Fibroblast of skin of back (primary cell): ENCODE measurements around the gene POLRMT.
"Not testable (repeated sequence)": the region's sequence is repeated elsewhere in the genome, so short reads cannot be mapped to it uniquely, and the experiment has no call there.

ENCODE experiments used
- DNase-seq: peaks from one replicate; pipeline ENCODE4 v3.0.0-alpha.2; 2013

Gene POLRMT

DNA sequence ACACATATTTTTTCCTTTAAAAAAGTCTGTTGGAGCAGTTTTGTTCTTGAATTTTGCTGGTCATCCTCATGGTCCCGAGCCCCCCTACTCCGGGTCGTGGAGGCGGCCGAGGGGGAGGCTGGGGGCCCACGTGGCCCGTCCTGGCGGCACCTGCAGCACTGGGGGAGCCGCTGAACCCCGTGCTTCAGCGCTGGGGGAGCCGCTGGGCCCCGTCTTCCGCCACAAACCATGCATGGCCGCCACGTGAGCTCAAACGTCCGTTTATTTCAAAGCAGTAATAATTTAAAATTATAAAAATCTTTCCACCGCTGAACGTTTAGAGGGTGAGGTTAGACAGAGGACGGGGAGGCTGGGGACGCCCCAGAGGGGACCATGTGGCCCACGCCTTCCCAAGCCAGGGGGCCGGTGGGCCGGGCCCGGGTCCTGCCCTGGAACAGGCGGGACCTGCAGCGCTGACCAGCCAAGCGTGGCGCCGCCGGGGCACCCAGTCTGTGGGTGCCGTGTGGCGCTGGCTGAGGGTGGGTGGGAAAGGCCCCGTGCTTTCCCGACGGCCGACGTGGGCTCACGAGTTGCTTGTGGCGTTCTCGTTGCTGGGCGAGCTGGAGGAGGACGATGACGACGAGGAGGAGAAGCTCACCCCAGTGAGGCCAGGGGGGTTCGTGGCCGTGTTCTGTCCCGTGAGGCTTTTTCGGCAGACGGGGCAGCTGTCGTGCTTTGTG lies 14.4 kb upstream of the POLRMT start:
- DNase-seq: no peak

DNA sequence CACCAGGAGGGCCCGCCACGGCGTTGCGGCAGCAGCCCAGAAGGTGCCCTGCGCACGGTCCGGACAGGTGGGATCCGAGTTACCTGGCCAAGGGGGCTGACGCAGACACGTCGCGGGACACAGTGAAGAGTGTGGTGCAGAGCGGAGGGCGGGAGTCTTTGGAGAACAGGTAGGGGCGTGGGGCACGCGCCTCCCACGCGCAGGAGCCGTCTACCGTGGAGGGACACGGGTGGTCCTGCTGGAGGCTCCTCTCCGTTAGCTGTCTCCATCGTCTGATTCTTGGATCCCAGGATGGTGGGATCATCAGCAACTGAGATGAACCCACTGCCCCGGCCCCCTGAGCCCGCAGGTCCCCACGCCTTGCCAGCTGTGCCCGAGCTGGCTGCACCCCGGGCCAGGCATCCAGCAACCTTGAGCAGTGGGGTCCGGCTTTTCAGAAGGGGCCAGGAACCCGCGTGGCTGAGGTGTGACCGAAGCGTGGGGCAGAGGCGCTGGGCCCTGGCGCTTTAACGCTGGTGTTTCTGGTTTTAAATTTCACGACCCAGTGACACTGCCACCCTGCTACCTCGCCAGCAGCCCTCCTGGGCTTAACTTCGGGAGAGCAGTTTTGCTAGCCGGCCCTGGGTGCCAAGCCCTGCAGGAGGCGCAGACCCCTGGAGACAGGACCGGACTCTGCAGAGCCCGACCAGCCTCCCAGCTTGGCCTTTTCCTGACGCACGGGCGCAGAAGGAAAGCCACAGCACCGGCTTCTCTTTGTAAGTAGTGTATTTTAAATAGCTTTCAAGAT lies 13.6 kb upstream of the POLRMT start:
- DNase-seq: no peak

DNA sequence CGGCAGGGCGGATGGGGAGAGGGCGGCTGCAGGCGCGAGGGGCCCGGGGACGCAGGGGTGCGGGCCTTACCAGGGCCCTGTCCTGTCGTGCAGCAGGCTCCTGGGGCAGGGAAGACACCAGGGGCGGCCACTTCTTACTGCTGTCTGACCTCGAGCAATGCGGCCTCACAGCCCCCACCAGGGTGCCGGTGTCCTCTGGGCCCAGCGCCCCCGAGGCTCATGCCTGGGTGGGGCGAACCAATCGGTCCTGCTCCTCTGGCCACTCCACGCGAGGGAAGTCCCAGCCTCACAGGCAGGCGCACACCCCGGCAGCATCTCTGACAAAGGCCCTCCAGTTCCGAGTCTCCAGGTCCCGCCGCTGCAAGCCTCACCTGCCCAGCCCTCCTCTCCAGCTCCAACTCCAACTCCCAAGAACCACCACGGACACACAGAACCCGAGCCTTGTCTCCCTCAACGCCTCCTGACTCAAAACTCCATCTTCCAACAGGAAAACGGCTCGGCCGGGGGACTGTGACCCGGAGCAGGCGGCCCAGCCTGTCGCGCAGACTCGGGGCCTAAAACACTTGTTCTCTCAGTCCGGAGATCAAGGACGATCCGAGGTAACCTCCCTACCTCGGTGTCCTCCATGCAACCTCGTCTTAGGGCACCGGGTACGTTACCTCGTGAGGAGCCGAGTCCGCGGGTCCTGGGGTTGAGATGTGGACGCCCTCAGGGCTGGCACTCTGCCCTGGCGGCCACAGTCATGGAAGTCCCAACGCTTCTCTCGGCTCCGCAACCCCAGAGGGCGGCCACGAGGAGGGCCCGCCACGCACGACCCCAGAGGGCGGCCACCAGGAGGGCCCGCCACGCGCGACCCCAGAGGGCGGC lies 12.8 kb upstream of the POLRMT start:
- DNase-seq: no peak

DNA sequence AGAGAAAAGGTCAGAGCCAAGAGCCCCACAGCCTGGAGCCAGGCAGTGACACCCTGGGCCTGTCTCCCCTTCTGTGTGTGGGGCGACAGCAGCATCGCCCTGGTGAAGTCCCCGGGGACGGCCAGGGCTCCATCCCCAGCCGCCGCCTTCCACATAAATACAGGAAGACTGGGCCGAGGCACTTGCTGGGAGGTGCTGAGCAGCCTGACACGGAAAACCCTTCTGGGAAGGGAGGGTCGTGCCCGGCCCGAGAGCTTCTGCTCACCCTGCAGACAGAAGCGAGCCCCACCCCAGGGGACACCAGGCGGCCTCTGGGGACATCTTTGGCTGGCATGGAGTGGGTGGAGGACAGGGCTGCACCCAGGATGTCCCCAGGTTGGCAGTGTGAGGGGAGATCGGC lies 11.5 kb upstream of the POLRMT start:
- DNase-seq: no peak

DNA sequence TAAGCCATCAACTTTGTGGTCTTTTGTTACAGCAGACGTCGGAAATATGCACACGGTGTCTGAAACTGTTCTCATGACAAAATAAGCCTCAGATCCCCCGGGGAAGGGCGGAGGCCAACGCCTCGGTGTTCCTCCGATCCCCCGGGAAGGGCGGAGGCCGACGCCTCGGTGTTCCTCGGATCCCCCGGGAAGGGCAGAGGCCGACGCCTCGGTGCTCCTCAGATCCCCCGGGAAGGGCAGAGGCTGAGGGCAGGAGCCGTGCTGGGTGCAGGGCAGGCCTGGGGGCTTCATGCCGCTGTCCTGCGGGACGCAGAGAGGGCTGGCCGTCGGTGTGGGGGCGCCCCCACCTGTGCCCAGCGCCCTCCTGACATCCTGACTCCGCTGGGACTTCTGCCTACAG lies 11.0 kb upstream of the POLRMT start:
- no peak for DNase-seq

DNA sequence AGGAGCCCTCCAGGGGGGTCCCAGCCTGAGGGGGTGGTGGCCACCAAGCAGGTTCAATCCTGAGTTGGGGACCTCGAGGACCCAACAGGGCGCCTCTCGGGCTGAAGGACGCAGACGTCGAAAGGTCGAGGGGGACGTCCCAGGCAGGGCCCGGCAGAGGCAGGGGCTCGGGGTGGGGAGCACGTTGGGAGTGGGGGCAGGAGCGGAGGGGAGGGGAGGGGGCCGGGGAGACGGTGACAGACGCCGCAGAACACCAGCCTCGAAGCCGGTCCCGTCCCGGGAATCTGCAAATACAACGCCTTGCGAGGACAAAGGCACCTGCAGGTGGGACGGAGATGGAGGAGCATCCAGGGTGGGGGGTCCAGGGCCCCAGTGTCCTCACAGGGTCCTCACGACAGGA lies 10.4 kb upstream of the POLRMT start:
- no peak for DNase-seq

DNA sequence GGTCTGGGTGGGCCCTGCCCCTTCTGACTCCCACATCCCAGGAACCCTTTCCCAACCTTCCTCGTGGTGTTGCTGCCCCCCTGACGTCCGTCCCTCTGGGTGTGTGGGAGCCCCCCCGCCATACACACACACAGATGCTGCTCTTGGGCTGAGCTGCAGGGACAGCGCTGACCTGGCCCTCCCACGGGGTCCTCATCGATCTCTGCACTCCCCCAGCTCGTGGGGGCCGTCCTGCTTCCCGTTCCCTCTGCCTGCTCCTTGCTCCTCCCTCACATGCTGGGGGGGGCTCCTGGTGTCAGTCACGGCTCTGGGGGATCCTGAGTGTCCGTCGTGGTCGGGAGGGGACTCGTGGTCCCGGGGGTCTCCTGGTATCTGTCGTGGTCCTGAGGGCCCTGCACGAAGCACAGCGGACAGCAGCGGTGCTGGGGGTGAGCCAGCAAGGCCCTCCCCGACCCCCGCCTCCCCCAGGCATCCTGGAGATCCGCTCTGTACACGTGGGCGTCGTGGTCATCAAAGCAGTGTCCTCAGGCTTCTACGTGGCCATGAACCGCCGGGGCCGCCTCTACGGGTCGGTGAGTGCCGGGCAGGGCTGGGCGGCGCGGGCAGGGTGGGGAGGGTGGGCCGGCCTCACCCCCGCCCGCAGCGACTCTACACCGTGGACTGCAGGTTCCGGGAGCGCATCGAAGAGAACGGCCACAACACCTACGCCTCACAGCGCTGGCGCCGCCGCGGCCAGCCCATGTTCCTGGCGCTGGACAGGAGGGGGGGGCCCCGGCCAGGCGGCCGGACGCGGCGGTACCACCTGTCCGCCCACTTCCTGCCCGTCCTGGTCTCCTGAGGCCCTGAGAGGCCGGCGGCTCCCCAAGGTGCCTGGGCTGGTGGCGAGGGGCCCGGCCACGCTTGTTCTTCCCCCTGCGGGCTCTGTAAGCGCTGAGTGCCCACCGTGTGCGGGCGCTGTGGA lies 9.7 kb upstream of the POLRMT start:
- no peak for DNase-seq

DNA sequence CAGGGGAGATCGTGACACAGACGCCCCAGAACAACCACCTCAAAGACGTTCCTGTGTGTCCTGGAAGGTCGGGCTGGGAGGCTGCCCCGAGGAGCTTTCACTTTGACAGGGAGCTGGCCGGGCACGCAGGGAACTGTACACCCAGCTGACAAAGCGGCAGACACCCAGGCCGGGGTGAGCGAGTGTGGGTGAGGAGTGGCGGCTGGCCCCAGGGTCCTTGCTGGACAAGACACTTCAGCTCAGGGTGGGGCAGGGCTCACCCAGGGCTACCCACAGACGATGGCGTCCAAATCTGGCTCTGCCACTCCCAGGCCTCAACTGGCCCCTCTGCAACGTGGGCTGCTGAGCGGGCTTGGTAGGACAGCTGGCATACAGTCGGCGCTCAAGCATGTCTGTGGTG lies 8.4 kb upstream of the POLRMT start:
- no peak for DNase-seq

DNA sequence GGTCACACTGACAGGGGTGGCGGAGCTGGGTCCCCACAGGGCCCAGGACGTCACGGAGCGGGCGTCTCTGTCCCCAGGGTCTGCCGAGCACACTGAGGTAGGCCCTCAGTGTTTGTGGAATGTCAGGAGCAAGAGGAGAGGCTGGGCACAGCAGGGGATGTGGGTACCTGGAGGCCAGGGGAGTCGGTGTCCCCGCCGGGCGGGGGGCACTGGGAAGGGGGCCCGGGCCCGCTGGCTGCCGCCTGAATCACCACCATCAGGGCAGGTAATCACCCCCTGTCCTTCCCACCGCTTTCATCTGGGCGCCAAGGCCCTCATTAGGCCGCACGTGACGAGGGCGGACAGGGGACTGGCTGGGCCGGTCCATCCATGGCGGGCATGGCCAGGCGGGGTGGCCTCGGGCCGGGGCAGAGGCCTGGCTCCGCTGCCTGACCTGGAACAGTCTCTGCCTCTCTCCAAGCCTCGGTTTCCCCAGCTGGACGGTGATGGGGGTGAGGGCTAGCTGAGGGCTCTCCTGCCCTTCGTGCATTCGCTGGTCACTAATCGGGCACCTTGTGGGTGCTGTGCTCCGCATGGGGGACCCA lies 7.4 kb upstream of the POLRMT start:
- no peak for DNase-seq

DNA sequence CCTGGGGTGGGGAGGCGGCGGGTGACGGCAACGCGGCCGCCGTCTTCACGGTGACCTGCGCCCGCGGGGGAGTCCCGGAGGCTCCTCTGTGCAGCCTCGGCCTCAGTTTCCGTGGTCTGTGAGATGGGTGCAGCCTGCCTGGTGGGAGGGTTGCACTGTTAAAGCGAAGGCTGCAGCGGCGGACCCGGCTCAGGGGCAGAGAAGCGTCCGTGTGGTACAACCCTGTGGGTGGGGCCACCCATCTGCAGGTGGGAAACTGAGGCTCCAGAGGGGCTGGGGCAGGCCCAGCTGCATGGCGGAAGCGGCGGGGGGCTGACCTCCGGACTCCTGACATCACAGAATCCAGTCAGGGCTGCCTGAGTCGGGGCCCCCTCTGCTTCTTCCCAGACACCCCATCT lies 6.8 kb upstream of the POLRMT start:
- DNase-seq: no peak

DNA sequence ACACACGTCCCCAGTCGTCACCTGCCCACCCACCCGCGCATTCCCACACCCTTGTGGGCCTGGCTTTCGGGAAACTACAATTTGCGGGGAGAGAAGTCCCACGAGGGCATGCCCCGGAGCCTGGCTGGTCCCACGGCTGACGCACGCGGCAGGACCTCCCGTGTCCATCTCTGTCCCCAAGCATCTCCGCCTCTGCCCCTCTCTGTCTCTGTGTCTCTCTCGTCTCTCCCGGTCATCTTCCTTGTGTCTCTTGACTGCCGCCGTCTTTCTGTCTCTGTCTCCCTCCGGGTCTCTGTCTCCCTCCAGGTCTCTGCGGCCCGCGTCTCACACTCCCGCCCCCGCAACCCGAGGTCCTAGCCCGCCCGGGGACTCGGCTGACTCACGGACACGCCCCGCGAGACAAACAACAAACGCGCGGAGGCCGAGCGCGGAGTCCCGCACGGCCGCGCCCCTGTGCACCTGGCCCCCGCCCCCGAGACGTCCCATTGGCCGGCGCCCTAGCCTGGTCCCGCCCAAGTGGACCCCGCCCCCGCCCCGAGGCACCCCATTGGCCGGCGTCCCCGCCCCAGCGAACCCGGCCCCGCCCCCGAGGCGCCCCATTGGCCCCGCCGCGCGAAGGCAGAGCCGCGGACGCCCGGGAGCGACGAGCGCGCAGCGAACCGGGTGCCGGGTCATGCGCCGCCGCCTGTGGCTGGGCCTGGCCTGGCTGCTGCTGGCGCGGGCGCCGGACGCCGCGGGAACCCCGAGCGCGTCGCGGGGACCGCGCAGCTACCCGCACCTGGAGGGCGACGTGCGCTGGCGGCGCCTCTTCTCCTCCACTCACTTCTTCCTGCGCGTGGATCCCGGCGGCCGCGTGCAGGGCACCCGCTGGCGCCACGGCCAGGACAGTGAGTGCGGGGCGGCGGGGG lies 6.2 kb upstream of the POLRMT start, which contains the start of gene FGF22:
Gene FGF22 (plus strand): TSS at position 627 of the 908 bp plus-strand sequence. CDS start 47 bp downstream, at position 674.
- peak; percentile 85 for DNase-seq

DNA sequence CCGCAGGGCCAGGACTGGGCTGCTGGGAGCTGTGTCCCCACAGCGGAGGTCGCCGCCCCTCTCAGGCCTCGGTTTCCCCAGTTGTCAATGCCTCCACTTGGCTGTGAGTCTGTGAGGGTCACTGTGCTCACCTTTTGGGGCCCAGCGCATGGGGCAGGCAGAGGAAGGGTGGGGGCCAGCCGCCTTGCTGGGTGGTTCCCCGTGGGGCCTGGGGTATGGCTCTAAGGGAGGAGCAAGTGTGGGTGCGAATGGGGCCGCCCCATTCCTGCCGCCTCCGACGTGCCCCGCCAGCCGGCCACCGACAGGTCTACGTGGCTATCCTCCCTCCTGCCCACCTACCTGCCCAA lies 5.5 kb upstream of the POLRMT start:
- DNase-seq: no peak

DNA sequence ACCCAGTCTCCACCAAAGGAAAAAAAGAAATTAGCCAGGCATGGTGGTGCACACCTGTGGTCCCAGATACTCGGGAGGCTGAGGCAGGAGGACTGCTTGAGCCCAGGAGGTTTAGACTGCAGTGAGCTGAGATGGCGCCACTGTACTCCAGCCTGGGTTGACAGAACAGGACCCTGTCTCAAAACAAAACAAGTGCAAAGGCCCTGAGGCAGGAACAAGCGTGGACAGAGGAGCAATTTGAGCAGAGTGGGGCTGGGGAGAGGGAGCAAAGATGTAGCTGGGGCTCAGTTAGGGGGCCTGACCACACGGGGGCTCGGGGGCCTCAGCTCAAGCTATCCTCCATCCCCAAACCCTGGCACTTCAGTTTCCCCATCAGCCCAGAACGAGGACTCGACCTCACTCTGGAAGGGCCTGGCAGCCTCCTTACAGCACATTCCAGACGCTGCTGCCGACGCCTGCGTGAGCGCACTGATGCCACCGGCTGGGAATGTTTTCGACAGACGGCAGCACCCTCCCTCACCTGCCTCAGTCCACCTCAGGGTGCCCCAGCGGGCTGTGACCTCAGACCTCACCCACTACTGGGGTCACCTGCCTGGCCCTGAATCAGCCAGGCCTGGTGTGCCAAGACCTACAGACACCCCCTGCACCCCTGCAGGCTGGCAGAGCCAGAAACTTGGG lies 1.8 kb upstream of the POLRMT start:
- DNase-seq: no peak

DNA sequence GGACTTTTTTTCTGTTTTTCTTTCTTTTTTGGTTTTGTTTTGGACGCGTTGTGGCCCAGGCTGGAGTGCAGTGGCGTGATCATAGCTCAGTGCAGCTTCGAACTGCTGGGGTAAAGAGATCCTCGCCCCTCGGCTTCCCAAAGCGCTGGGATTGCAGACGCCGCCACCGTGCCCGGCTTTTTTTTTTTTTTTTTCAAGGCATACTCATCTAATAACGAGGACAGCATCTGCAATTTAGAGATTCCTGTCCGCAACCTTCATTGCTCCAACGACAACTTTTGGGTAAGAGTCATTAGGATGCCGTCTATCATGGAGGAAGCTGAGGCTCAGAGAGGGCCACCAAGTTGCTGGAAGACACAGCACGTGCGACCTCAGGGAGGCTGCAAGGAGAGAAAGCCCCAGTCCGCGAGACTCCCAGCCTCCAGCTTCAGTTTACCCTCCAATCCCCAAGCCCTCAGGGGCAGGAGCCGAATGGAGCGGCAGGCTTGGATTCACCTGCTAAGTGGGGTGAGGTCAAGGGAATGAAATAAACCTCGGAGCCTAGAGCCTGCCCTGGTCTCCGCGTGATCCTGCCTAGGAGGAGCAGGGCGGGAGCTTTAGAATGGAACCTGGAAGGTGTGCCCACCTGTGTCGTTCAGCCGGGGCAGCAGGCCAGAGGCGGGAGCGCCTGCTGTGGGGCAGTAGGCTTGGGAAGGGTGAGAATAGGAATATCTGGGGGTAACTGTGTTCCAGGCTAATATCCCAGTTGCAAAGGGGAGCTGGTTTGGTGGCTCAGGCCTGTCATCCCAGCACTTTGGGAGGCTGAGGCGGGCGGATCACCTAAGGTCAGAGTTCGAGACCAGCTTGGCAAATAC lies 676 bp upstream of the POLRMT start:
- no peak for DNase-seq

DNA sequence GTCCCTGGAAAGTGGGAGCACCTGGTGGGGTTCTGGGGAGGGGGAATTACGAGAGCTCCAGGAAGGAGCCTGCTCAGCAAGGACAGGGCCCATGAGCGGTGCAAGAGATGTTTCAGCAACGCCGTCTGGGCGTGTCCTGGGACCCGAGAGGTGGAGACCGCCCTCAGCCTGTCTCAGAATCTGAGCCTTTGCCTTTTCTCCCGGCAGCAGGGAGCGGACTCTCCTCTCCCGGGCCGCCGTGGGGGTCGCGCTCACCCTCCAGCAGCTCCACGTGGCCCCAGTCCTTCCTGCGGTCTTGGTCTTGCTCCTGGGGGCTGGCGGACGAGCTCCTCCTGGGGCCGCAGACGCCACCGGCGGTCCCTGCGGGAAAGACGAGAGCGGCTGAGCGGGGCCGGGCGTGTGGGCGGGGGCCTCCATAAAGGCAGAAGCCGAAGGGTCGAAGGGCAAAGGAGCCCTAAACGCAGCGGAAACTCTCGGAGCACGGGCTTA lies 714 bp downstream of the POLRMT start:
- DNase-seq: peak; percentile 59

DNA sequence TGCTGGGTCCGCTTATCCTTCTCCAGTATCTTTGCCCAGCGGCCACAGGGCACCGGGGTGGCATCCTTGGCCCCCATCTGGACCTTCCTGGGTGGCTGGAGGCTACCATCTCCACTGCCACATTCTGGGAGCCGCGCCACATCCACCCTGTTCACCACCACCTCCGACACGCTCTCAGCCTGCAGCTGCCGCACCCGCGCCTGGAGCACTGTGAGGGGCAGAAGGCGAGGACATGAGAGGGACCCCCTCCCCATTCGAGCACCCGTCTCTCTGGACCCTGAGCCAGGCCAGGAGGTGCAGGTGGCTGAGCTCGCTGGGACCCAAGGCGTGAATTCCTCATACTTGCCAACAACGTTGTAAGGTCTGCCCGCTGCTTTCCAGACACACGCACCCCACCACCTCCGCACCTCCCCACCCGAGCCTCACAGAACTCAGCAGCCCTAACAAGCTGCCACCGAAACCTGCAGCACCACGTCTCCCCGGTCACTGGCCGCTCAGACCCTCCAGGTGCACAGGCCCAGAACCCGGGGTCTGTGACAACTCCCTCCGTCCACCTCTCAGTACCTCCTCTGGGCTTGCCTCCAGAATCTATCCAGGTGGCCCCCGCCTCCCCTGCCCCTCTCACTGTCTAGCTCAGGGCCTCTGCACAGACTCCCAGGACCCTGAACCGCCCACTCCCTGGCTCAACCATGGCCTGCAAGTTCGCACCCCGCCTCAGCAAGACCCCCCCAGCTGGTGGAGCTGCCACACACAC lies 3.2 kb downstream of the POLRMT start:
- DNase-seq: no peak

DNA sequence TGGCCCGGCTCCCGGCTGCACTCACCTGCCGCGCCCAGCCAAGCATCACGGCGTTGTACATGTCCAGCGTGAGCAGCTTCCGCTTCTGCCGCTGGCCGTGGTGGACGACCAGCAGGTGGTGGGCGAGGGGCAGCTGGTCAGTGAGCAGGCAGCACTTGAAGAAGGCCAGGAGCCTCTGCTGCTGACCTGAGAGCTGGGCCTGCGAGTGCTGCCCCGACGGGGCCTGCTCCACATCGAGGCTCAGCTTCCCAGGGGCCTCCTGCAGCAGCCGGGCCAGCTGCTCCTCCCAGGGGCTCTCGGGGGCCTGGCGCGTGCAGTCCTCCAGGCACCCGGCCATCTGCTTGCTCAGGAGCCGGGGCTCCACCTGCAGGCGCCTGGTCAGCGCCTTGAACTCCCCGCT lies 3.8 kb downstream of the POLRMT start:
- not testable (repeated sequence) for DNase-seq

DNA sequence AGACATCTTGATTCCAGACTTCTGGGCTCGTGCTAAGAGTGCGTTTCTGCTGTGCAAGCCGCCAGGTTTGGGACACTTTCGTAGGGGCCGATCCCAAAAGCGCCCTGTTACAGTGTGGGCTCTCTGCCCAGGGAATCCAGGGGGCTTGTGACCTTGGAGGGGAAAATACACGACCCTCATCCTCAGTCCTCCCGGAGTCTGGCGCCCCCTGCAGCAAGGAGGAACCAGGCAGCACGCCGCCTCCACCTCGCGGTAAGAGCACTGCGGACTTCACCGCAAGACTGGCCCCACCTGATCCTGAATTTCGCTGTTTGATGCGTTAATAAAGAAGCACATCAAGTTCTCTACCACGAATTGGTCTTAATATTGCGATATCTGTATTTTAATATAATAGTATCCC lies 5.2 kb downstream of the POLRMT start:
- DNase-seq: no peak
